HG03135 (cell line): ENCODE data around the gene ZNF627.
"Not testable (repeated sequence)": the region's sequence is repeated elsewhere in the genome, so short reads cannot be mapped to it uniquely, and the experiment has no call there.

ENCODE experiments used
- ATAC-seq: cut with Tn5 transposase; IDR thresholded peaks from one replicate; pipeline ENCODE4 v1.9.1; 2021; ENCODE audit warnings: mild to moderate bottlenecking, moderate library complexity; ENCODE audit not compliant: unreplicated experiment

Gene ZNF627

GRCh38 chr19:11620553-11620952, 23.3 kb downstream of the ZNF627 start:
- no peak for ATAC-seq

- ATAC-seq, result not testable (repeated sequence)
Measured at GRCh38 chr19:11622401-11622800, 25.1 kb downstream of the ZNF627 start.

- no peak for ATAC-seq
Measured at GRCh38 chr19:11624069-11624463, 26.8 kb downstream of the ZNF627 start.

GRCh38 chr19:11626252-11626651, 29.0 kb downstream of the ZNF627 start:
- no peak for ATAC-seq

GRCh38 chr19:11633223-11633622, 35.9 kb downstream of the ZNF627 start:
- ATAC-seq, result no peak

GRCh38 chr19:11634018-11634662, 36.9 kb downstream of the ZNF627 start:
- not testable (repeated sequence) for ATAC-seq

GRCh38 chr19:11639245-11639601, 41.9 kb downstream of the ZNF627 start:
- ATAC-seq, result no peak

- ATAC-seq, result peak; percentile 91
Measured at GRCh38 chr19:11639602-11640471, 42.6 kb downstream of the ZNF627 start.

- no peak for ATAC-seq
Measured at GRCh38 chr19:11641244-11641643, 44.0 kb downstream of the ZNF627 start.

- no peak for ATAC-seq
Measured at GRCh38 chr19:11642902-11643301, 45.6 kb downstream of the ZNF627 start.

- no peak for ATAC-seq
Measured at GRCh38 chr19:11649941-11650340, 52.7 kb downstream of the ZNF627 start.

GRCh38 chr19:11651062-11651461, 53.8 kb downstream of the ZNF627 start:
- ATAC-seq, result no peak

- ATAC-seq, result no peak
Measured at GRCh38 chr19:11652056-11652455, 54.8 kb downstream of the ZNF627 start.

- no peak for ATAC-seq
Measured at GRCh38 chr19:11652492-11652891, 55.2 kb downstream of the ZNF627 start.

- no peak for ATAC-seq
Measured at GRCh38 chr19:11656535-11656934, 59.3 kb downstream of the ZNF627 start.

GRCh38 chr19:11657307-11657706, 60.0 kb downstream of the ZNF627 start:
- ATAC-seq, result no peak

GRCh38 chr19:11658970-11659369, 61.7 kb downstream of the ZNF627 start:
- no peak for ATAC-seq

- ATAC-seq, result no peak
Measured at GRCh38 chr19:11659612-11660011, 62.3 kb downstream of the ZNF627 start.

GRCh38 chr19:11662278-11662677, 65.0 kb downstream of the ZNF627 start:
- ATAC-seq, result no peak

GRCh38 chr19:11663181-11663591, 65.9 kb downstream of the ZNF627 start:
- no peak for ATAC-seq
